Measurements from ENCODE around the gene CHST11.

CHST11 gene

GRCh38 chr12:104453133-104453532 is 3.6 kb upstream of the CHST11 start:
- Histone ChIP-seq H3K36me3 (ENCODE audit: control insufficient read depth in 1 of 2, insufficient read depth in 2 of 2, low read length in 2 of 2) (no peaks in the 10 kb centered on the region), H3K9me3 (ENCODE audit: control insufficient read depth in 1 of 2, low read length in 2 of 2) (no peaks in the 10 kb centered on the region), H3K4me3 (ENCODE audit: low read depth in 1 of 2, low read length in 2 of 2) (no peak overlapping the region)

DNA sequence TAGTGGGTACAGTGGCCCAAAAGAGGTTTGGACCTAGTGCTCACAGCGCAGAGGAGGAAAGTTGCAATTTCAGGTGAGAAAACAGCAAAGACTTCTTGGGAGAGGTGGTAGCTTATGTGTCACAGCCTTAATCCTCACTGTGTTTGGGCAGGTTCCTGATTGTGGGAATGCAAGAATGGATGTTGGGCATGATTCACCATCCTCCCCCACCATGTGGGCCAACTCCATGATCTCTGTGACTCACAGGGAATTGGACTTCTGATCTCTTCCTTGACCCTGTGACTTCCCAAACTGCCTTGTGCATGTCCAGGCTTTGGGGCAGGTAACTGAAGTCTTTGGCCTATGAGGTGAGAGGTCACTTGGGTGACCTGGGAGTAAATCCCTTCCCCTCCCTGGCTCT is 1.8 kb upstream of the CHST11 start:
- Histone ChIP-seq H3K27ac (ENCODE audit: low read length) (no peak overlapping the region), H3K4me1 (ENCODE audit: control insufficient read depth in 1 of 2, insufficient read depth in 2 of 2, low read length in 2 of 2) (peaks cover 0 to 3% of the 10 kb centered on the region in 2 donors), H3K27me3 (ENCODE audit: low read depth, low read length) (no peaks in the 10 kb centered on the region), H3K36me3 (ENCODE audit: control insufficient read depth in 1 of 2, insufficient read depth in 2 of 2, low read length in 2 of 2) (no peaks in the 10 kb centered on the region), H3K4me3 (ENCODE audit: low read depth in 1 of 2, low read length in 2 of 2) (no peak overlapping the region), H3K9me3 (ENCODE audit: control insufficient read depth in 1 of 2, low read length in 2 of 2) (no peaks in the 10 kb centered on the region)

More at GRCh38 chr12:104453133-104453532, 3.6 kb upstream of the CHST11 start:
- Histone ChIP-seq H3K27me3 (ENCODE audit: low read depth, low read length) (no peaks in the 10 kb centered on the region), H3K4me1 (ENCODE audit: control insufficient read depth in 1 of 2, insufficient read depth in 2 of 2, low read length in 2 of 2) (no peaks in the 10 kb centered on the region), H3K27ac (ENCODE audit: low read length) (no peak overlapping the region)

DNA sequence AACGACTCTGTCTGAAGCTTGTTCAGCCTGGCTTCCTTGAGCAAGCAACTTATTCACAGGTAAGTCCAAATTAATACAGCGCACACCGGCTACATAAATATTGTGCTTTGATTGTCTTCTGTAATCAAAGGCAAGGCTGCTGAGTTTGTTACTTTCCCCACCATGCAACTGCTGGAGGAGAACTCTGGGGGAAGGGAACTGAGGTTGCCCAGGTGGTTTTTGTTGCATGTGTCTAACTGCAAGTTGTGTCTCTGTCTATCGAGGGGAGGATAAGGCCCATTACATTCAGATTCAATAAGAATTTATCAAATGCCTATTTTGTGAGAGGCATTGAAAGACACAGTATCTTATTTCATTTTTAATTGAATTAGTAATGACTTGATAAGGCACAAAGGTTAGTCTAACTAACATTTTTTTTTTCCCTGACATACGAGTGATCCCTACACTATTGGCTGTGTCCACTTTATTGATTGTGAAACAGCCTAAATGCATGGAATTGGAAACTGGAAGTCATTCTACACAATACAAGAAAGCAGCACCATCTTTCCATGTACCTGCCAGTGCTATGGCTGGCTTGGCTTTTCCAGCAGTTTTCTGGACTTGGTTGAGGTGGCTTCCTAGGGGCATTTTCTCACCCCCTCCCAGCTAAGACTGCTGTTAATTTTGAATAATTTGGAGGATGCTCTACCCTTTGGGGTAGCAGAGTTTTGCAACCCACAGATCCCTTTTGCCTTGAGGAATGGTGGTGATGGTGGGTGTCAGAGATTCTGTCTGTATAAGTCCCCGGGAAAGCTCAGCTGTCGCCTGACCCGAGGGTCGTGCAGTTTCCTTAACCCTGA is 951 bp upstream of the CHST11 start:
- Histone ChIP-seq H3K27ac (ENCODE audit: low read length) (peak overlapping the region; percentile 51), H3K4me1 (ENCODE audit: control insufficient read depth in 1 of 2, insufficient read depth in 2 of 2, low read length in 2 of 2) (peaks cover 0 to 4% of the 10 kb centered on the region in 2 donors), H3K27me3 (ENCODE audit: low read depth, low read length) (no peaks in the 10 kb centered on the region), H3K4me3 (ENCODE audit: low read depth in 1 of 2, low read length in 2 of 2) (peak overlapping the region; percentile 73 to 97), H3K9me3 (ENCODE audit: control insufficient read depth in 1 of 2, low read length in 2 of 2) (no peaks in the 10 kb centered on the region), H3K36me3 (ENCODE audit: control insufficient read depth in 1 of 2, insufficient read depth in 2 of 2, low read length in 2 of 2) (no peaks in the 10 kb centered on the region)

- no peaks in the 10 kb centered on the region for H3K9me3 ChIP-seq (ENCODE audit: control insufficient read depth in 1 of 2, low read length in 2 of 2)
- H3K4me1 ChIP-seq (ENCODE audit: control insufficient read depth in 1 of 2, insufficient read depth in 2 of 2, low read length in 2 of 2): peaks cover 0 to 4% of the 10 kb centered on the region in 2 donors
- peak overlapping the region; percentile 84 for H3K27ac ChIP-seq (ENCODE audit: low read length)
- H3K27me3 ChIP-seq (ENCODE audit: low read depth, low read length): no peaks in the 10 kb centered on the region
- no peaks in the 10 kb centered on the region for H3K36me3 ChIP-seq (ENCODE audit: control insufficient read depth in 1 of 2, insufficient read depth in 2 of 2, low read length in 2 of 2)
- H3K4me3 ChIP-seq (ENCODE audit: low read depth in 1 of 2, low read length in 2 of 2): peak overlapping the region; percentile 73 to 97
Observed at GRCh38 chr12:104456950-104457745, 400 bp downstream of the CHST11 start.

DNA sequence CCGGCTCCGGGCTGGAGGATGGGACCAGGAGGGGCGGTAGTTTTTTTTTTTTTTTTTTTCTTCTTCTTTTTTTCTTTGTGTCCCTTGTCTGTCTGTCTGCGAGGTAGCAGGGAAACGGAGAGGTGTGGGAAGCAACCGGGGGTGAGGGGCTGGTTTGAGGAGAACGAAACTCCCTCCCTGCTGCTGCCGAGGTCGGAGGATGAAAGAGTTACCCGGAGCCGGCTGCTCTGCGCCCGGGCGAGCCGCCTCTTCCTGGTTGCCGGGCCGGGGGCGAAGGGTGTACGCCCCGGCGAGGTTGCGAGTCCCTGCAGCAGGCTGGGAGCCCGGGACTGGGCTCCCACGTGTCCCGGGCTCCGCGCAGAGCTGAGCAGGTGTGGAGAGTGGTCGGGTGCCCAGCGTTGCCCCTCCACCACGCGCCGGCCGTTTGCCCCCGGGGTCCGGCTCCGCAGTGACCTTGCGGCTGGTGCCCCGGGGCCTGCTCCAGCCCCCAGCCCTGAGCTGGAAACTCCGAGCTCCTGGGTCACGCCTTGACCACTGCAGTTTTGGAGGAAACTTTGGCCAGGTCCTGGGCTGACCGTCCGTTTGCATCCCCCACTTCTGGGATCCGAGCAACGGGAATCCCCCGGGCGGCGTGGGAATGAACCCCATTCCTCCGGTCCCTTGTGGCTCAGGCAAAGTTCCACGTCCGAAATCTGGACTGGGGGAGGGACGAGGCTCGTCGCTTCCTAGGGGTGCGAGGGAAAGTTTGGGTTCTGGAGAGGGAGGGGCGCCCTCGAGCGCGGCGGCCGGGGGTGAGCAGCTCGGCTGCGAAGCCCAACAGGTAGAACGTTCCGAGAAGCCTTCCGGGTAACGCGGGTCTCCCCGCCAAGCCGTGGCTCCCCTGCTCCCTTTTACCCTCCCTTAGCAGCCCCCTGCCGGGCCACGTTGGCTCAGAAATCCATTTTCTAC is 1.3 kb downstream of the CHST11 start:
- Histone ChIP-seq H3K4me1 (ENCODE audit: control insufficient read depth in 1 of 2, insufficient read depth in 2 of 2, low read length in 2 of 2) (peaks cover 0 to 4% of the 10 kb centered on the region in 2 donors), H3K4me3 (ENCODE audit: low read depth in 1 of 2, low read length in 2 of 2) (peak overlapping the region; percentile 73 to 97), H3K9me3 (ENCODE audit: control insufficient read depth in 1 of 2, low read length in 2 of 2) (no peaks in the 10 kb centered on the region), H3K27ac (ENCODE audit: low read length) (peak overlapping the region; percentile 84), H3K36me3 (ENCODE audit: control insufficient read depth in 1 of 2, insufficient read depth in 2 of 2, low read length in 2 of 2) (no peaks in the 10 kb centered on the region), H3K27me3 (ENCODE audit: low read depth, low read length) (no peaks in the 10 kb centered on the region)

GRCh38 chr12:104458694-104459367 is 2.1 kb downstream of the CHST11 start:
- Histone ChIP-seq H3K4me1 (ENCODE audit: control insufficient read depth in 1 of 2, insufficient read depth in 2 of 2, low read length in 2 of 2) (peaks cover 0 to 4% of the 10 kb centered on the region in 2 donors), H3K27ac (ENCODE audit: low read length) (peak overlapping the region; percentile 84), H3K27me3 (ENCODE audit: low read depth, low read length) (no peaks in the 10 kb centered on the region), H3K4me3 (ENCODE audit: low read depth in 1 of 2, low read length in 2 of 2) (peak overlapping the region; percentile 73 to 97), H3K36me3 (ENCODE audit: control insufficient read depth in 1 of 2, insufficient read depth in 2 of 2, low read length in 2 of 2) (no peaks in the 10 kb centered on the region), H3K9me3 (ENCODE audit: control insufficient read depth in 1 of 2, low read length in 2 of 2) (no peaks in the 10 kb centered on the region)

- Histone ChIP-seq H3K27ac (ENCODE audit: low read length) (peak overlapping the region; percentile 84), H3K27me3 (ENCODE audit: low read depth, low read length) (no peaks in the 10 kb centered on the region), H3K4me1 (ENCODE audit: control insufficient read depth in 1 of 2, insufficient read depth in 2 of 2, low read length in 2 of 2) (peaks cover 0 to 4% of the 10 kb centered on the region in 2 donors)
Observed at GRCh38 chr12:104459368-104459909, 2.7 kb downstream of the CHST11 start.

DNA sequence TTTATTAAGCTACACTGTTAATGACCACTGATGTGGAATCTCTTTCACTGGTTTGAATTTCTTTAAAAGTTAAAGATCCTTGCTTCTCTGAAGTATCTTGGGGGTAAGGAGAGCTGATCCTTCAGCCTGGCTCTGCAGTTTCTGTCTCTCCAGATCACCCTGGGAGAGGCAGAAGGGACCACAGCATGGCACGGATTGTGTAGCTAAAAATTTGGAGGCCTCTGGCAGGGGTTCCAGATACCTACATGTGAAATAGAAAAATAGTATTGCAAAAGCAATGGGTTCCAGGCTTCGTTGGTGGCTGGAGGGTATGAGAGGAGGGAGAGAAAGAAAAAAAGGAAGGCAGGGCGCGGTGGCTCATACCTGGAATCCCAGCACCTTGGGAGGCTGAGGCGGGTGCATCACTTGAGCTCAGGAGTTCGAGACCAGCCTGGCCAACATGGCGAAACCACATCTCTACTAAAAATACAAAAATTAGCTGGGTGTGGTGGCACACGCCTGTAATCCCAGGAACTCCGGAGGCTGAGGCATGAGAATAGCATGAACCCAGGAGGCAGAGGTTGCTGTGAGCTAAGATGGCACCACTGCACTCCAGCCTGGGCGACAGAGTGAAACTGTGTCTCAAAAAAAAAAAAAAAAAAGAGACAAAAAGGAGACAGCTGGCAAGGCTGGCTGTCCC is 3.4 kb downstream of the CHST11 start:
- H3K9me3 ChIP-seq (ENCODE audit: control insufficient read depth in 1 of 2, low read length in 2 of 2): no peaks in the 10 kb centered on the region
- H3K27ac ChIP-seq (ENCODE audit: low read length): peak overlapping the region; percentile 84
- H3K27me3 ChIP-seq (ENCODE audit: low read depth, low read length): no peaks in the 10 kb centered on the region
- no peak overlapping the region for H3K4me3 ChIP-seq (ENCODE audit: low read depth in 1 of 2, low read length in 2 of 2)
- H3K4me1 ChIP-seq (ENCODE audit: control insufficient read depth in 1 of 2, insufficient read depth in 2 of 2, low read length in 2 of 2): peaks cover 0 to 4% of the 10 kb centered on the region in 2 donors
- no peaks in the 10 kb centered on the region for H3K36me3 ChIP-seq (ENCODE audit: control insufficient read depth in 1 of 2, insufficient read depth in 2 of 2, low read length in 2 of 2)

More at GRCh38 chr12:104459368-104459909, 2.7 kb downstream of the CHST11 start:
- no peaks in the 10 kb centered on the region for H3K9me3 ChIP-seq (ENCODE audit: control insufficient read depth in 1 of 2, low read length in 2 of 2)
- H3K4me3 ChIP-seq (ENCODE audit: low read depth in 1 of 2, low read length in 2 of 2): peak overlapping the region; percentile 73 to 97
- no peaks in the 10 kb centered on the region for H3K36me3 ChIP-seq (ENCODE audit: control insufficient read depth in 1 of 2, insufficient read depth in 2 of 2, low read length in 2 of 2)

- Histone ChIP-seq H3K27ac (ENCODE audit: low read length) (peak overlapping the region; percentile 8), H3K4me1 (ENCODE audit: control insufficient read depth in 1 of 2, insufficient read depth in 2 of 2, low read length in 2 of 2) (peaks cover 0 to 4% of the 10 kb centered on the region in 2 donors), H3K27me3 (ENCODE audit: low read depth, low read length) (no peaks in the 10 kb centered on the region), H3K4me3 (ENCODE audit: low read depth in 1 of 2, low read length in 2 of 2) (peak overlapping the region in 1 of 2 donors; percentile 9), H3K36me3 (ENCODE audit: control insufficient read depth in 1 of 2, insufficient read depth in 2 of 2, low read length in 2 of 2) (no peaks in the 10 kb centered on the region), H3K9me3 (ENCODE audit: control insufficient read depth in 1 of 2, low read length in 2 of 2) (no peaks in the 10 kb centered on the region)
Observed at GRCh38 chr12:104460973-104461698, 4.4 kb downstream of the CHST11 start.
